Medulla oblongata (tissue), 1 donor: Measurements from ENCODE around the gene PADI3.

Experiments
- DNase-seq: peaks from one replicate; pipeline ENCODE4 v3.0.0-alpha.2; 2015; ENCODE audit errors: extremely low spot score

Gene PADI3

GRCh38 chr1:17248781-17249180 lies at the start of gene PADI3:
PADI3 (plus strand) TSS chr1:17249098; CDS start chr1:17249138, 40 bp downstream.
- DNase-seq, result no peak

GRCh38 chr1:17199267-17200044 lies 49.4 kb upstream of the PADI3 start:
- DNase-seq, result no peak

- DNase-seq, result no peak
Observed at GRCh38 chr1:17200246-17200645, 48.7 kb upstream of the PADI3 start.

- DNase-seq, result no peak
Observed at GRCh38 chr1:17200756-17201155, 48.1 kb upstream of the PADI3 start.

- no peak for DNase-seq
Observed at GRCh38 chr1:17201201-17202021, 47.5 kb upstream of the PADI3 start.

GRCh38 chr1:17204546-17205440 lies 44.1 kb upstream of the PADI3 start, which contains the start of gene PADI1:
PADI1 (plus strand) TSS chr1:17205128; CDS start chr1:17205218, 90 bp downstream.
- DNase-seq, result no peak

- no peak for DNase-seq
Observed at GRCh38 chr1:17205652-17206051, 43.2 kb upstream of the PADI3 start.

GRCh38 chr1:17206196-17206595 lies 42.7 kb upstream of the PADI3 start:
- DNase-seq, result no peak

- peak; percentile 88 for DNase-seq
Observed at GRCh38 chr1:17207046-17207445, 41.9 kb upstream of the PADI3 start.

- peak; percentile 55 for DNase-seq
Observed at GRCh38 chr1:17207540-17207939, 41.4 kb upstream of the PADI3 start.

- DNase-seq, result no peak
Observed at GRCh38 chr1:17207966-17208418, 40.9 kb upstream of the PADI3 start.

GRCh38 chr1:17208546-17208945 lies 40.4 kb upstream of the PADI3 start:
- no peak for DNase-seq

- DNase-seq, result no peak
Observed at GRCh38 chr1:17209430-17209829, 39.5 kb upstream of the PADI3 start.

GRCh38 chr1:17210176-17210575 lies 38.7 kb upstream of the PADI3 start:
- DNase-seq, result no peak

GRCh38 chr1:17211377-17211776 lies 37.5 kb upstream of the PADI3 start:
- DNase-seq, result no peak

GRCh38 chr1:17212009-17212408 lies 36.9 kb upstream of the PADI3 start:
- no peak for DNase-seq

GRCh38 chr1:17212487-17213121 lies 36.3 kb upstream of the PADI3 start:
- DNase-seq, result peak; percentile 41

- DNase-seq, result no peak
Observed at GRCh38 chr1:17213148-17213781, 35.6 kb upstream of the PADI3 start.

GRCh38 chr1:17213782-17214148 lies 35.1 kb upstream of the PADI3 start:
- DNase-seq, result no peak

- no peak for DNase-seq
Observed at GRCh38 chr1:17214876-17215544, 33.9 kb upstream of the PADI3 start.
